Osteoblast (primary cell): ENCODE data around the gene PBX1. TPM values are rescaled to one million over a fixed set of nuclear protein-coding genes. Genes with fewer than 3 reads are reported as not detected.
A peak's percentile ranks its signal among the peaks of the same experiment; 100 is the strongest.

Source experiments
- DNase-seq: peaks from one replicate; pipeline ENCODE4 v3.0.0; 2011; ENCODE audit warnings: low spot score, mixed read lengths; ENCODE audit not compliant: insufficient read length; ENCODE audit errors: missing footprints
- H2AFZ ChIP-seq: 2 replicates; pipeline ENCODE4 v1.6.0; 2011; ENCODE audit warnings: mild to moderate bottlenecking, low read length
- H3K27ac ChIP-seq: 2 replicates; pipeline ENCODE4 v1.5.1; 2011; ENCODE audit warnings: mild to moderate bottlenecking, low read depth, low read length, moderate library complexity
- H3K27me3 ChIP-seq: 2 replicates; pipeline ENCODE4 v1.6.0; 2012; ENCODE audit warnings: mild to moderate bottlenecking, control low read depth, inconsistent platforms, low read length, moderate library complexity; ENCODE audit not compliant: insufficient read depth
- H3K36me3 ChIP-seq: 2 replicates; pipeline ENCODE4 v1.5.1; 2011; ENCODE audit warnings: mild to moderate bottlenecking, low read length, control low read depth, moderate library complexity; ENCODE audit not compliant: insufficient read depth
- H3K4me1 ChIP-seq: 2 replicates; pipeline ENCODE4 v1.5.1; 2011; ENCODE audit warnings: mild to moderate bottlenecking, low read length, control low read depth, moderate library complexity; ENCODE audit not compliant: insufficient read depth
- H3K4me2 ChIP-seq: 2 replicates; pipeline ENCODE4 v1.6.0; 2011; ENCODE audit warnings: mild to moderate bottlenecking, low read length; ENCODE audit not compliant: insufficient read depth
- H3K4me3 ChIP-seq: fragments of 200-600 bp; sonication (generic); 3 replicates; pipeline ENCODE4 v1.5.1; 2012; ENCODE audit warnings: mild to moderate bottlenecking, low read length, inconsistent platforms; ENCODE audit not compliant: insufficient read depth
- H3K79me2 ChIP-seq: 2 replicates; pipeline ENCODE4 v1.6.0; 2012; ENCODE audit warnings: mild to moderate bottlenecking, low read length, control low read depth, inconsistent platforms; ENCODE audit not compliant: insufficient read depth
- H3K9me3 ChIP-seq: 2 replicates; pipeline ENCODE4 v1.5.1; 2011; ENCODE audit warnings: low read depth, low read length, control low read depth
- H4K20me1 ChIP-seq: 2 replicates; pipeline ENCODE4 v1.6.0; 2012; ENCODE audit warnings: mild to moderate bottlenecking, low read length, control low read depth; ENCODE audit not compliant: insufficient read depth
- CTCF ChIP-seq: IDR thresholded peaks from 2 replicates; pipeline ENCODE4 v1.5.1; 2011; ENCODE audit warnings: mild to moderate bottlenecking, low read depth, low read length, moderate library complexity; ENCODE audit errors: extremely low read depth
- total RNA-seq: library from RNA; depleted of rRNA; stranded (reverse); fragments of >200 nt; gene quantifications from 2 replicates; pipeline ENCODE4 v1.2.3, GENCODE V29; 2012

PBX1 gene
- total RNA-seq, 1 donor = 10.1 TPM

GRCh38 chr1:164645921-164646320 lies 86.9 kb downstream of the PBX1 start:
- peaks cover 5% of the 10 kb centered on the region for H3K4me1 ChIP-seq
- no peak for TF ChIP-seq CTCF
- H3K9me3 ChIP-seq = no peaks in the 10 kb centered on the region
- no peaks in the 10 kb centered on the region for H3K27me3 ChIP-seq
- no peak overlapping the region for H2AFZ ChIP-seq
- no peak overlapping the region for H3K4me3 ChIP-seq
- no peak overlapping the region for H3K27ac ChIP-seq
- no peak for DNase-seq
- no peak overlapping the region for H3K4me2 ChIP-seq
- H3K79me2 ChIP-seq = no peaks in the 10 kb centered on the region
- H3K36me3 ChIP-seq = no peaks in the 10 kb centered on the region
- no peaks in the 10 kb centered on the region for H4K20me1 ChIP-seq

- Histone ChIP-seq H3K4me2 (no peak overlapping the region), H3K27me3 (no peaks in the 10 kb centered on the region), H4K20me1 (no peaks in the 10 kb centered on the region), H2AFZ (no peak overlapping the region), H3K4me3 (no peak overlapping the region), H3K9me3 (no peaks in the 10 kb centered on the region), H3K79me2 (no peaks in the 10 kb centered on the region), H3K4me1 (peaks cover 5% of the 10 kb centered on the region), H3K36me3 (no peaks in the 10 kb centered on the region), H3K27ac (no peak overlapping the region)
- DNase-seq = no peak
- TF ChIP-seq CTCF = no peak
These were observed 88.2 kb downstream of the PBX1 start for GRCh38 chr1:164647211-164647610.

GRCh38 chr1:164648636-164649035 lies 89.7 kb downstream of the PBX1 start:
- Histone ChIP-seq H3K27me3 (no peaks in the 10 kb centered on the region), H3K79me2 (no peaks in the 10 kb centered on the region), H3K27ac (no peak overlapping the region), H3K4me1 (peaks cover 5% of the 10 kb centered on the region), H3K9me3 (no peaks in the 10 kb centered on the region), H3K36me3 (no peaks in the 10 kb centered on the region), H3K4me3 (no peak overlapping the region), H3K4me2 (no peak overlapping the region), H2AFZ (no peak overlapping the region), H4K20me1 (no peaks in the 10 kb centered on the region)
- DNase-seq = peak; percentile 36
- no peak for TF ChIP-seq CTCF

- H3K27me3 ChIP-seq = no peaks in the 10 kb centered on the region
- H3K36me3 ChIP-seq = no peaks in the 10 kb centered on the region
- no peak overlapping the region for H3K4me3 ChIP-seq
- no peaks in the 10 kb centered on the region for H3K79me2 ChIP-seq
- no peaks in the 10 kb centered on the region for H4K20me1 ChIP-seq
- H3K9me3 ChIP-seq = no peaks in the 10 kb centered on the region
- peaks cover 5% of the 10 kb centered on the region for H3K4me1 ChIP-seq
- H3K4me2 ChIP-seq = no peak overlapping the region
- no peak overlapping the region for H3K27ac ChIP-seq
- TF ChIP-seq CTCF = no peak
- DNase-seq = no peak
- H2AFZ ChIP-seq = no peak overlapping the region
These were observed 90.2 kb downstream of the PBX1 start for GRCh38 chr1:164649146-164649545.
